ELF-1 (cell line): ENCODE measurements around the gene BHLHE23.

Source experiments
- DNase-seq: peaks from one replicate; pipeline ENCODE4 v3.0.0-alpha.2; 2016; ENCODE audit warnings: low read depth, low spot score

BHLHE23 gene

DNA sequence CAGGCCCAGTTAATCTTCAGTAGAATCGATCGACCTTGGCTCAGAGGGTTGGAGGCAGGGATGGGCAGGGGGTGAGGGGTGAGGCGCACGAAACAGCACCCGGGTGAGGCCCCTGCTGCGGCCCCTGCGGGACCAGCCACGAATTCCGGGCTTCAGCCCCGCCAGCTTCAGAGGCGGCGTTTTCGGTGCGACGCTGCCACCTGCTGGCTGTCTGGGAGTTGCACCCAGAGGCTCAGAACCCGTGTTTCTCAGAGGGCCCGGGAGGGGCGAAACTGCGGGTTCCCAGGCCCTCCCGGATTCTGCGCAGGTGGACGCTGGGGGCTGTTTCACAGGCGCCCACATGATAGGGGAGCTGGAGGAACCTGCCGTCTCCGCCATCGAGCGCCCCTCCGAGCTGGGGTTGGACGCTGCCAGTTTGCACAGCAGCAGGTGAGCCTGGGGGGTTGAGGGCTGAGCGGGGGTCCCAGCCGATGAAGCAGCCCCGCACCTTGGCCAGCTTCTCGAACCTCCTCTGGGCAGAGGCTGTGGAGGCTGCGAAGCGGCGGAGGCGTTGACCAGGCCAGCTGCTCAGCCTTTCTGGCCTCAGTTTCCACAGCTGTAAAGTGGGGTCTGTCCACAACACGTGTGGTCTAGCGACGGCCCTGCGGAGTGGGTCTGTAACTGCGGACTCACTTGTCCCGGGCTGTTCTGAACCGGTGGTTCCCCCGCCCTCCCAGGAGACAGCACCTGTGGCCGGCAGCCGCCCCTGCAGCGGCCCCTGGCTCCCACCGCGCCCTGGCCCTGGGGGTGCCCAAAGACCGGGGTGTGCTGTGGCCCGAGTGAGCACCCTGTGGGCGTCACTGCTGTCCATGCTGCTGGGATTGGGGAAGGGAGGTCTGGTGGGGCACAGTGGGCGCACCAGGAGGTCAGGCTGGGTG lies 2.5 kb upstream of the BHLHE23 start:
- peak; percentile 88 for DNase-seq

DNA sequence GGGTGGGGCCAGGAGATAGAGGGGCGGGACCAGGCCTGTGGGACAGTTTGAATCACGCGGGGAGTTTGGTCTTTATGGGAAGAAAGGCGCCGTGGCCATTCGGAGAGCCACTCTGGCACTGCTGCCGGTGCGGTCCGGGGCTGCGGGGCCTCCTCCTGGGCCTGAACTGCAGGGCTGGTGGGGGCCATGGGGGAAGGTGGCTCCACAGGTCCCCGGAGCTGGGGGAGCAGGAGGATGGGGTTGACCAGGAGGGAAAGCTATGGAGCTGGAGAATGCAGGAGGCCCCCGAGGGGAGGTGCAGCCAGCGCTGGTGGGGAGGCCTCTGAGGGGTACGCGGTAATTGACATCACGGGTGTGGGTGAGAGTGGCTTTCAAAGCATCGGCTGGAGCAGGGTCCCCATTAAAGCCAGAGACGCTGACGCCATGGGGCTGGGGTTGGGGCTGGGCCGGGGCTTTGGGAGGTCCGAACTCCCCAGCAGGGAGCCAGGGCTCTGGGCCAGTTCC lies 1.8 kb upstream of the BHLHE23 start:
- DNase-seq = no peak

DNA sequence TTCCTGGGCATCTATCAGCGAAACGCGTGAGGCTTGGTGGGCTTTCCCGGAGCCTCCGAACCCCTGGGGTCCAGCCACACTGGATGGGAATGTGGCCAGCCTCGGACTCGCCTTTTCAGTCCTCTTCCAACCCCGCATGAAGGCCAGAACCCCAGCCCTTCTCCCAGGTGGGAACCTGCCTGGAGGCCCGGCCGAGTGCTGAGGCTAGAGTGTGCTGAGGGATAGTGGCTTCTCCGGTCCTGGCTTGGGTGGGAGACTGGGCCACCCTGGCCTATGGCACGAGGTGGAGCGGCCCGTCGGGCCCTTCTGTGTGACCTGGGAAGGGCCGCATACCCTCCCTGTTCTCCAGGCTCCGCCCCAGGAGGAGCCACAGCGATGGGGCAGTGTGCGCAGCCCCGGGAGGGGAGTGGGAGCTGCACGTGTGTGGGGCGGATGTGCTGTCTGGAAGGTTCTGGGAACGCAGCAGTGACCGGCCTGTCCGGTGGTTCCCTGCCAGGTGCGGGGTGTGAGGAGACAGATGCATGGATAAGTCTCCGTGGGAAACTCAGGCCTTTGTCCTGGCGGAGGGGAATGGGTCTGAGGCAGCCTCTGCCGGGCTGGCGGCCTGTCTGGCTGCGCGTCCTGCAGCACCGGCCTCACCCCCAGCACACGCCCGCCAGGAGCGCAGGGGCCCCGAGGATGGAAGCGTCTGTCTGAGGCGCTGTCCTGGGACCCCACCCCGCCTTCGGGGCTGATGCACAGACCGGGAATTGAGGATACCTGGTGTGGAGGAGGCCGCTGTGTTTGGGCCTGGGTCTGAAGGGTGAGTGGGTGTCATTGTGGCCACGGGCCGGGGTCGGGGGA lies 1.1 kb upstream of the BHLHE23 start:
- no peak for DNase-seq

DNA sequence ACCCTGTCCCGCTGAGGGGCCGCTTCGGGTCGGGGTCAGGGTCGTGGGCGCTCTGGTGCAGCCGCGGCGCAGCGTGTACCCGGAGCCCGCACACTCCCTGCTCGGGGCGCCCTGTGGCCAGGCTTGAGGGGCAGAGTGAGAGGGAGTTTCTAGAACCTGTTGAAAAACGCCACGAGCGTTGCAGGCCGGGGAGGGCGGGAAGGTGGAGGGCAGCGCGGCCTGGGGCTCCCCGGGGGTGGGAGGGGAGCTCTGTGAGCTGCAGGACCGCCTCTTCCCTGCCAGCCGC lies 539 bp upstream of the BHLHE23 start:
- DNase-seq = no peak

DNA sequence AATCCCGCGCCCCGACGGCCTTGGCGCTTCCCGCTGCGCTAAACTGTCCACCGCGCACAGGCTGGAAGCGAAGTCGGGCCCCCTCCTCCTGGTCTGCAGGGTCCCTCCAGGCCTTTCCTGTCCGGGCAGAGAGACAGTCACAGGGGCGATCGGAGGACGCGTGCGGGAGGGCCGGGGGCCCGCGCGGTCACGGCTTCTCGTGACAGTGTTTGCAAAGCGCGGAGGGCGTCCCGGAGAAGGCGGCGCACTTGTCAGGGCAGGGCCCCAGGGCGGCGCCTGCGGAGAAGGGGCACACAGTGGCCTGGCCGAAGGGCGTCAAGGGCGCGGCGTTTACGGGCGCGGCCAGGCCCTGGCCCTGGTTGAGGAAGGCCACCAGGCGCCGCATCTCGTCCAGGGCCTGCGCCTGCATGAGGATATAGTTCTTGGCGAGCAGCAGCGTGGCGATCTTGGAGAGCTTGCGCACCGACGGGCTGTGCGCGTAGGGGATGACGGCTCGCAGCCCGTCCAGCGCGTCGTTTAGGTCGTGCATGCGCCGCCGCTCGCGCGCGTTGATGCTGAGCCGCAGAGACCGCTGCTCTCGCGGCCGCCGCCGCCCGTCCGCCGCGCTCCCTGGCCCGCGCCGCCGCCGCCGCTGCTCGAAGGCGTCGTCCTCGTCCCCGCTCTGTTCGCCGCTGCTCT lies 763 bp downstream of the BHLHE23 start:
- no peak for DNase-seq

DNA sequence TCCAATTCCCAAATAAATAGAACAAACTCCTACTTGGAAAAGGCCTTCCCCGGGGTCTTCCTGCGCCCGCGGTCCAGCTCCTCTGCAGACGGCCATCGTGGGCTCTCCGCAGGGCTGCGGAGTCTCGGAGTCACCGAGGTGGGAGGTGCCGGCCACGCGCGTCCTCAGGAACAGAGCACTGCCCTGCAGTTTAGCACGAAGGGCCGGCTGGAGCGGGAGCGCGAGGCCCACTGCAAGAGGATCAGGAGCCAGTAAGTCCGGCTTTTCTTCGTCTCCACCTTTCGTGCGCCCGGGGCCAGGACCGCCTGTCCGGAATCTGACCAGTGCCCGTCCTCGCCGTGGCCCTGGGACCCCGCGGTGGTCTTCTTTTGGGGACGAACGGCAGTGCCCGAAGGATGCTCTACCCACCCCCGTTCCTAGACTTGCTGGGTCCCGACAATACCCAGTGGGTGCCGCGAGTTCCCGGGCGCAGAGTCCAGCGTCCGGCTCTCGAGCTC lies 1.4 kb downstream of the BHLHE23 start:
- DNase-seq = no peak

DNA sequence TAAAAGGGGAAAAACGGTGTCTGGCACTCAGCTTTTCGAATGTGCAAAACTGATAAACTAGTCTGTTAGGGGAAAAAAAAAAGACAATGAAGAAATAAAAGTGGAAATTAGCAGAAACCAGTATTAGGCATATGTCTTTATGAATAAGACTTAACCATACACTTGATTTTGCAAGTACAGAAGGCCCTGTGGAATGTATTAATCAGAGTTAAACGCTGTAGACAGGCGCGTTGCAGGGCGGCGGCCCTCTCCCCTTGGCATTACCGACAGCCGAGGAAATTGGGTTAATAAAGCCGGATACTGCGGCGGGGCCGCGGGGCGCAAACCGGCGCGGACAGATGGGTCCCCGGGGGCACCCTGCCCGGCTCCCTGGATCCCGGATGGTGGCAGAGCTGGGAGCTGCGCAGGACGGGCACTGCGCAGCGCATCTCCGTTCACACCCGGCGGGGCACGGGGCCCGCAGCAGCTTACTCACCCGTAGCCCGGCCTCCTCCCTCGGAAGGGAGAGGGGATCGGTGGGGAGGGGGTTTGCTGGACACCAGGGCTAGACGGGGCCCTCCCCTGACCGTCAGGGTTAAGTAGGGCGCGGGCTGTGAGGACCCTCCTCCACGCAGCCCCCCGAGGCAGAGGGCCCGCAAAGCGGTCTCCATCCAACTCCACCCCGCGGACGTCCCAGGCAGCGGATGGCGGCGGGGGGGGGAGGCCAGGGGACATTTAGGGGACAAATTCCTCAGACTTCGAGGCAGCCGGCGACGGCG lies 2.0 kb downstream of the BHLHE23 start:
- DNase-seq = no peak

DNA sequence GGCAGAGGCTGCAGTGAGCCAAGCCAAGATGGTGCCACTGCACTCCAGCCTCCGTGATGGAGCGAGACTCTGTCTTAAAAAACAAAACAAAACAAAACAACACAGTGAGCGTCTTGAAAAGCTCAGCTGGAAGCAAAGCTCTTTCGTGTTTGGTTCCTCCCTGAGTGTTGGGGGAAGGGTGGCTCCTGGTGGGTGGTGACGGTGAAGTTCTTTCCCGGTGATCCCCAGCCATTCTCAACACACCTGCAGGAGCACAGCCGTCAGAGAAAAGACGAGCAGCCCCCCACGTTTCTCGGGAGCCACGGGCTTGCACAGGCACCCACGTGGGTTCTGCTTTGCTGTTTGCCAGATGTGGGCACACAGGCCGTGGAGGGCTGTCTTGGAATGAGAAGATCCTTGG lies 3.2 kb downstream of the BHLHE23 start:
- no peak for DNase-seq

DNA sequence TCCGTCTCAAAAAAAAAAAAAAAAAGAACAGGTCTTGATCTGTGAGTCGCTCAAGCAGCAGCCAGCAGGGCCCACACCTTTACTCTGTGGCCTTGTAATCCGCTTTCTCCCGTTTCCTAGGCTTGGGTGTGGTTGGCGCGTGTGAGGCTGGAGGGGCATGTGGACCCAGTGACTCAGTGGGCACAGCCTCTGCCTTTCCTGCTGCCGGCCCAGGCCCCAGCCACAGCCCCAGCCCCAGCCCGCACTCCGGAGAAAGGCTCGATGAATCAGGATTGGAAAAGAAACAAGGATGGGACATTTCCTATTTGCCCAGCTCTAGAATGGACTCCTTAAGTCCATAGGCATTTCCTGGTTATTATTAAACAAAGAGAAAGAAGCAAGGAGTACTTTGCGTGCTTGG lies 4.3 kb downstream of the BHLHE23 start:
- no peak for DNase-seq

DNA sequence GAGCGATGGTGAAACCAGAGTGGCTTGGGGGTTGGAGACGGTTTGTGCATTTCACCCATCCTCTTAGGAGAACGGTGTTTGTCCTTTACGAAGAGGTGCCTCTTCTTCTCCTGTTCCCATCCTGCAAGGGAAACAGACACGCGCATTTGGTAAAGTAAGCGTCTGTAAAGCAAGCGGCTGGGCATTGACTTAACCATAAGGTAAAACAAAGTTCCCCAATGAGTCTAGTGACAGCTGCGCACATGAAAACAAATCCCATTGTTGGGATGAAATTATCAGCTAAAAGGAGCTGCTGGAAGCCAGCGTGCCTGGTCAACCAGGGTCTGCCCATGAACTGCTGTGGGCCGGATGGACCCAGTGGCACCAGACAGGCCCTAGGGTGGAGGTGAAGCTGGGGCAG lies 5.8 kb downstream of the BHLHE23 start:
- DNase-seq = no peak

DNA sequence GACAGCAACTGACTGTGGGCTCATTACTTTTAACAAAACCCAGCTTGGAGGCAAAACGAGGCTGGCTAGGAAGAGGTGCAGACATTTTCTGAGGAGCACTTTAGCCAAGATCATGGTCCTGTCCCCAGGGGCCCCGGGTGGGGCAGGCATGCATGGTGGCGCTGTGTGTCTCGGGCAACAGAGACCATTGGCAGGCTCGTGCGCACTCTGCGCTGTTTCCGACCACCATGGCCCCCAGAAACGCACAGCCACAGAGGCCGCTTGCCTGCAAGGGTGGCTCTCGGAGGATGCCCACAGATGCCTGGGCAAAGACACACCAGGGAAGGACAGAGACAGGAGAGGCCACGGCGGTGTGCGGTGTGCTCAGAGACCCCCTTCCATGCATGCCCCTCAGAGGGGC lies 6.7 kb downstream of the BHLHE23 start:
- no peak for DNase-seq

DNA sequence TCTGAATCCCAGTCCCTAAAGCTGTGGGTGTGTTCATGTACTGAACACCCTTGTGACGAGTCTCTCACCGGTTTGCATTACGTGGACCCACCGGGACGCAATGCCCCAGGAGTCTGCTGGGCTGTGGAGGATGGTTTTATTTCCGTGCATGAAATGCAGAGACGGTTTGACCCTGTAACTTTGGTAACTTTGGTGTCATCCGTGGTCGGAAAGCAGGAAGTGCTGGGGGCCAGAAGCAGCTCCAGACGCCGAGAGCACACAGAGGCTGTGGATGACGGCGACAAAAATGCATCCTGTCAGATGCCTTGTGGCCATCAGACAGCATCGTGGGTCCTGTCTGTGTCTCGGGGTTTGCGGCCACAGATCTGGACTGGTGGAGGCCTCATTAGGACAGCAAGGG lies 7.2 kb downstream of the BHLHE23 start:
- no peak for DNase-seq

DNA sequence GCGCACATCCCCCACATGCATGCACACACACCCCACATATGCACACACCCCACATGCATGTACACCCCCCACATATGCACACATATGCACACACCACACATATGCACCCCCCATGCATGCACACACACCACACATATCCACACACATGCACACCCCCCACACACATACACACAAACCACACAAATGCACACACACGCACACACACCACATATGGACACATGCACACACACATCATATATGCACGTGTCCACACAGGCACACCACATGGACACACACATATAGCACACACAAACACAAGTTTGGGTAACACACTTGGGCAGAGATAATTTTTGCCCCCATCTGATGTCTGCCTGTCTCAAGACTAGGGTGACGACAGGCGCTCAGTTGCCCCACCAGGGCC lies 8.3 kb downstream of the BHLHE23 start:
- no peak for DNase-seq

DNA sequence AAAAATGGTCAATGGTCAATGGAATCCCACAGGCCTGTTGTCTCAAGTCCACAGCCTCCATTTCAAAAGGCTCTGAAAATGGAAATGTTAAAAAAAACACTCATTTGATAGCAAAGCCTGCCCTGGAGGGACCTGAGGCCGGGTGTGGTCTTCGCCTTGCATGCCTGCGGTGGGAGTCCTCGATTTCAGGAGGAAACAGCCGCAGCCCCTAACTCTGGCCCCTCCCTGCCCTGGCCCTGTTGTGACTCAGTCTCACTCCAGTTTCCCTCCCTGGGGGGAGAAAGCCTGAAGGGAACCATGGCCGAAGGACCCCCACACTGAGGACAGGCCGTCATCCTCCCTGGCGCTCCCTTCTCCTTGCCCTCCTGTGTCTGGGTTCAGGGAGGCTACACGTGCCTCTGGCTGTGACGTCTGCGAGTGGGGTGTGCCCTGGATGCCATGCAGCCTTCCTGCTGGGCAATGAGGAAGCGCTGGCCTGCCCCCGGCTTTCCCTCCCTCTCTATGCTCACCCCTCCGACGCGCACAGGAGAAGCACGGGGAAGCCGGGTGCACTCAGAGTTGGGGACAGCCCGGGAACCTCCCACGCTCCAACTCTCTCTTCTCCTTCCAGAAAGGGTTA lies 9.2 kb downstream of the BHLHE23 start:
- DNase-seq = no peak

DNA sequence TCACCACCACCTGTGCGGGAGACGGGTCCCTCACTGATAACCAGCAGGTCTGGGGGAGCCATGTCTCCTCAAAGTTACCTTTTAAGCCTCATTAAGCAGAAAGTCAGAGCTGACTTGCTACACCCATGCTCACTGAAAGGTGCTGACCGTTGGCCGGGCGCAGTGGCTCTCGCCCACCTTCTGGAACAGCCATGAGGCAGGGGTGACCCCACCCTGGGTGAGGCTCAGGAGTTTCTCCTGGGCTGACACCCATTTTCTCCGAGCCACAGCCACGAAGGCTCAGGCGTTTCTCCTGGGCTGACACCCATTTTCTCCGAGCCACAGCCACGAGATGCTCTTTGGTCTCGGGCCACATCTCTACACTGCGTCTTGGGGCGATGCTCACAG lies 10.2 kb downstream of the BHLHE23 start:
- no peak for DNase-seq

DNA sequence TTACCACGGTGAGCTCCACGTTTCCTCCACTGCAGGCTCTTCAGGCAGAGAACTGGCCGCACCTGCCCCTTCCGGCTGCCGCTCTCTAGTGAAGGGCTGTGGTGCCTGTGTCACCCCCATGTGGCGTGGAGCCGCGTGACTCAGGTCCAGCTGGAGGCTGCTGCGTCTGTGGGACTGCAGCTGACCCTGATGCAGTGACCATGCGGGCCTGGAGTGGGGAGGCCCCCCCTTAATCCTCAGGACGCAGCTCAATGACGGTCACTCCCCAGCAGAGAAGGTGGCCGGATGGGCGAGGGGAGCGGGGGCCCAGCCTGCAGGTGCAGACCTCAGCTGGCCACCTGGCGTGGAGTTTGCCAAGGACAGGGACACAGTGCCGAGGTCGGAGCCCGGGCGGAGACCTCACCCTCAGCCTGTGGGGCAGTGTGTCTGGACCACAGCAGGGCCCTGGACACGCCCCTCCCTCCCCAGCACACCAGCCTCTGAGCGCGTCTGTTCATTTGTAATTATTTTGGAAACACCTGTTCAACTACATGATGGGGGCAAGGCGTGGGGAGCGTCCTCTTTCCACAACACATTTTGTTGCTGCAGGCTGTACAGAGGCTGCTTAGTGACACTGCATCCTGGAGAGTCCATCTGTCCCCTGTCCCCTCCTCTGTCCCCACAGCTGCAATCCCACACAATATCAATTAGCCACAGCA lies 10.7 kb downstream of the BHLHE23 start:
- no peak for DNase-seq

DNA sequence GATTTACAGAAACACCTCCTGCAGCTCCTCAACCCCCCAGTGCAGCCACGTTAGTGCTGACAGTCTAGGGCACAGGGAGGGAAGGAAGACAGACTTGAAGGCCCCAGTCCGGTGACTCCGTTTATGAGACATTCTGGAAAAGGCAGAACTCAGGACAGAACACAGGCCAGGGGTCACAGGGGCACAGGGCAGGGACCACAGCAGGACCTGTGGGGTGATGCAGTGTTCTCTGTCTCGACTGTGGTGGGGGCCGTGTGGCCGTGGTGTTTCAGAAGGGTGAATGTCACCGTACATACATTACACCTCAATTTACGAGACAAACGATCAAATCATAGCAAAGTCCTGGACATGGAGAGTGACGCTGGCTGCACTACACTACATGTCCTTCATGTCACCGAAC lies 11.3 kb downstream of the BHLHE23 start:
- no peak for DNase-seq

DNA sequence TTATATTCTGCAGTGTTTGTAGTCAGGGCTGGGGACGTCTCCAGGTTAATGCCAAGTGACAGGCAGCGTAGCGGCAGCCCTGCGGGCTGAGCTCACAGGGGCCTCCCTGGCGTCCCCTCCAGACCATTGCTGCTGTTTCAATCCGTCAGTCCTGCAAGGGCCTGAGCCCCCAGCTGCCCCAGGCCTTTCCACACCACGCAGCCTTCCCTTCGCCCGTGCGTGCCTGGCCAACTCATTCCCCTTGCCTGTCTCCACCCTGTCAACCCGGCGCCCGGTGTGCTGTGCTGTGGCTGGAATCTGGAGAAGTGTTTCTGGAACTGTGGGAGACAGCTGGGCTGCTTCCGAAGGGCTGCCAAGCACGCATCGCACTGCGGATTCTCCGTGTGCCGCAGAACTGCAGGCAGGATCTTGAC lies 11.9 kb downstream of the BHLHE23 start:
- no peak for DNase-seq

DNA sequence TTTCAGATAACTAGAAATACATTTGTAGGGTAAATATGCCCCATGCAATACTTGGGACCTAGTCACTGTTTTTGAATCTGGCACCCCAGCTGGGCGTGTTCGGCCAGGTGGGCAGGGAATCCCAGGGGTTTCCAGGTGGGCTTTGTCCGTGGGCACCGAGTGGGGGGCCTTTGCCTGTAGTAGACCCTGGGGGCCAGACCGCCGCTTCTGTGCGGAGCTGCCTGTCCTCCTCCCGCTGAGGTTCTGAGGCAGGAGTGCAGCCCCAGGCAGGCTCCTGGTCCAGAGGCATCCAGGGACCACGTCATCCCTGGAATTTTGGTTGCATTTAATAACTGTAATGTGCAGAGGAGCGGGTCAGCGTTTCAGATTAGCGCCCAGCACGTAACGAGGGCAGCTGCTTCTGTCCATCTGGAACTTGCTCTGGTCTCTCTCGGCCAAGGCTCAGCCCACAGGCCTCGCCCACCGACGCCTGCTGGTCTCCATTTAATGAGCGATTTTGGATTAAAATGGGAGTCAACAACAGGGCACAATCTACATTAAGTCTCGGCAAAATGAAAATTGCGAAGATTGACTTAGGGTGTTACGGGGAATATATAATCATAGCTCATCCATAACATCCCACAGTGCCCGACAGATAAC lies 12.8 kb downstream of the BHLHE23 start:
- no peak for DNase-seq

DNA sequence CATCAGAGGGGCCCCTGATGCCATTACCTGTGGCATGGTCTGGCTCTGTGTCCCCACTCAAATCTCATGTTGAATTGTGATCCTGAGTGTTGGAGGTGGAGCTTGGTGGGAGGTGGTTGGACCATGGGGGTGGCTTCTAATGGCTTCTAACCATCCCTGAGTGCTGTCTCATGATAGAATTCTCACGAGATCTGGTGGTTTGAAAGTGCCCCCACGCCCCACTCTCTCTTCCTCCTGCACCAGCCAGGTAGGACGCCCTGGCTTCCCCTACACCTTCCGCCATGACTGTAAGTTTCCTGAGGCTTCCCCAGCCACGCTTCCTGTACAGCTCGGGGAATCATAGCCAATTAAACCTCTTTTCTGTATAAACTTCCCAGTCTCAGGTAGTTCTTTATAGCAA lies 14.9 kb downstream of the BHLHE23 start:
- DNase-seq = no peak
